ENCODE measurements around the gene FAN1.

The FAN1 gene

GRCh38 chr15:30933293-30933692 is 29.6 kb downstream of the FAN1 start:
- no peak for DNase-seq (ENCODE audit: insufficient read length, low spot score)
- TF ChIP-seq CTCF (IDR thresholded peaks at IDR 0.05; ENCODE audit: insufficient read depth, missing control alignments): no peak
- no peak for FAIRE-seq

GRCh38 chr15:30939161-30939560 is 35.4 kb downstream of the FAN1 start:
- no peak for TF ChIP-seq CTCF (IDR thresholded peaks at IDR 0.05; ENCODE audit: insufficient read depth, missing control alignments)
- no peak for FAIRE-seq

GRCh38 chr15:30940359-30940758 is 36.6 kb downstream of the FAN1 start:
- FAIRE-seq (no peak), DNase-seq (ENCODE audit: insufficient read length, low spot score) (no peak)
- TF ChIP-seq CTCF (IDR thresholded peaks at IDR 0.05; ENCODE audit: insufficient read depth, missing control alignments): no peak

More at GRCh38 chr15:30939161-30939560, 35.4 kb downstream of the FAN1 start:
- no peak for DNase-seq (ENCODE audit: insufficient read length, low spot score)

GRCh38 chr15:30941520-30941919 is 37.8 kb downstream of the FAN1 start:
- TF ChIP-seq CTCF (IDR thresholded peaks at IDR 0.05; ENCODE audit: insufficient read depth, missing control alignments): no peak
- FAIRE-seq (no peak), DNase-seq (ENCODE audit: insufficient read length, low spot score) (no peak)

GRCh38 chr15:30943654-30944335 is 40.1 kb downstream of the FAN1 start:
- no peak for DNase-seq (ENCODE audit: insufficient read length, low spot score)
- FAIRE-seq: no peak
- no peak for TF ChIP-seq CTCF (IDR thresholded peaks at IDR 0.05; ENCODE audit: insufficient read depth, missing control alignments)

- FAIRE-seq (no peak), DNase-seq (ENCODE audit: insufficient read length, low spot score) (no peak)
- no peak for TF ChIP-seq CTCF (IDR thresholded peaks at IDR 0.05; ENCODE audit: insufficient read depth, missing control alignments)
Observed at GRCh38 chr15:30953183-30953582, 49.5 kb downstream of the FAN1 start.

- no peak for FAIRE-seq
- no peak for TF ChIP-seq CTCF (IDR thresholded peaks at IDR 0.05; ENCODE audit: insufficient read depth, missing control alignments)
- no peak for DNase-seq (ENCODE audit: insufficient read length, low spot score)
Observed at GRCh38 chr15:30953731-30954378, 50.1 kb downstream of the FAN1 start.
